Choroid plexus epithelial cell (primary cell): ENCODE measurements around the gene FERMT2.

Experiments used
- DNase-seq: peaks from one replicate; pipeline ENCODE4 v3.0.0-alpha.2; 2010; ENCODE audit warnings: low read depth
- H3K4me3 ChIP-seq: 2 replicates; pipeline ENCODE4 v1.5.1; 2011; ENCODE audit warnings: low read depth, mild to moderate bottlenecking, control low read depth, low read length, moderate library complexity
- TF ChIP-seq, protein P1 (sequence below): conservative IDR thresholded peaks from 2 replicates; pipeline ENCODE4 v1.5.1; 2011; ENCODE audit warnings: low read depth, mild to moderate bottlenecking, control low read depth, inconsistent platforms, low read length, moderate library complexity

FERMT2 gene

DNA sequence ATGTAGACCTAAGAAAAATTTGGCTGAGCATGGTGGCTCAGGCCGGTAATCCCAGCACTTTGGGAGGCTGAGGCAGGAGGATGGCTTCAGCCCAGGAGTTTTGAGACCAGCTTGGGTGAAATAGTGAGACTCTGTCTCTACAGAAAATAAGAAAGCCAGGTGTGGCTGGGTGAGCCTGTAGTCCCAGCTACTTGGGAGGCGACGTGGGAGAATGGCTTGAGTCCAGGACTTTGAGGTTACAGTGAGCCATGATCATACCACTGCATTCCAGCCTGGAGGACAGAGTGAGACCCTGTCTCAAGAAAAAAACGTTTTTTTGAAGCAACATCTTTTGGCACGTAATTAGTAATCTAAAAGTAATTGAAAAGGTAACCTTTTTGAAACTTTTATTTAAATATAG, 70.9 kb downstream of the FERMT2 start:
- TF ChIP-seq, protein P1, sequence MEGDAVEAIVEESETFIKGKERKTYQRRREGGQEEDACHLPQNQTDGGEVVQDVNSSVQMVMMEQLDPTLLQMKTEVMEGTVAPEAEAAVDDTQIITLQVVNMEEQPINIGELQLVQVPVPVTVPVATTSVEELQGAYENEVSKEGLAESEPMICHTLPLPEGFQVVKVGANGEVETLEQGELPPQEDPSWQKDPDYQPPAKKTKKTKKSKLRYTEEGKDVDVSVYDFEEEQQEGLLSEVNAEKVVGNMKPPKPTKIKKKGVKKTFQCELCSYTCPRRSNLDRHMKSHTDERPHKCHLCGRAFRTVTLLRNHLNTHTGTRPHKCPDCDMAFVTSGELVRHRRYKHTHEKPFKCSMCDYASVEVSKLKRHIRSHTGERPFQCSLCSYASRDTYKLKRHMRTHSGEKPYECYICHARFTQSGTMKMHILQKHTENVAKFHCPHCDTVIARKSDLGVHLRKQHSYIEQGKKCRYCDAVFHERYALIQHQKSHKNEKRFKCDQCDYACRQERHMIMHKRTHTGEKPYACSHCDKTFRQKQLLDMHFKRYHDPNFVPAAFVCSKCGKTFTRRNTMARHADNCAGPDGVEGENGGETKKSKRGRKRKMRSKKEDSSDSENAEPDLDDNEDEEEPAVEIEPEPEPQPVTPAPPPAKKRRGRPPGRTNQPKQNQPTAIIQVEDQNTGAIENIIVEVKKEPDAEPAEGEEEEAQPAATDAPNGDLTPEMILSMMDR = no peak
- DNase-seq = peak; percentile 55
- no peak overlapping the region for H3K4me3 ChIP-seq

DNA sequence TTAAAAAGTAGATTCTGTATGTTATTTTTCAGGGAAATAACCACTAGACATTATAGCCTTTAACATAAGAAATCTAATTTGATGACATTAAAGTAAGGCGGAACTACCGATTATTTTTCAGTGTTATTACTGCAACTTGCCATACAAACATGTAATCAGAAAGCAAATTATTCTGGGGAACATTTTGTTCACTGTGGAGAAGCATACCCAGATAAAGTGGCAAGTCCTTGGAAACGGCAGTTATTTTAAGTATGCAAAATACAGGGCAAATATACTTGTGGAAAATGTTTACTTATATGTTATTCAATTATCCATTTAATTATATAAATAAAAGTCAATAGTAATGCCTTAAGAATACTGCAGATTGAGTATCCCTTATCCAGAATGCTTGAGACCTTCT, 71.9 kb downstream of the FERMT2 start:
- TF ChIP-seq, protein P1 = no peak
- no peak for DNase-seq
- no peak overlapping the region for H3K4me3 ChIP-seq

DNA sequence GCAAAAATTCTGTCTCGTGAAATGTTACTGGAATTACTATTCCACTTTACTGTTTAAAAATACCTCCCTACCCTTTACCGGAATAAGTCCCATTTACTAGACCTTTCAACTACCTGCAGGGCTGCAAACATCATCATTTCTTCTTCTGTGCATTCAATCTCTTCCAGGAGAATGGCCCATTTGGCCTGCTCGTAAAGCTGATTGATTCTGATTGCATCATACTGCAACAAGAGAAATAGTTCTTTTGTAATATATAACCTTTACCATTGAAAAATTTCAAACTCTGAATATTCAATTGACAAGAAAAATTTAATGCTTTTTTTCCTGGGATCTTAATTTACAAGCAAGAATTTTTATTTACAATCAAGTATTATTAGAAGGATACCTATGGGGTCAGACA, 72.4 kb downstream of the FERMT2 start:
- no peak for DNase-seq
- TF ChIP-seq, protein P1 = no peak
- no peak overlapping the region for H3K4me3 ChIP-seq

DNA sequence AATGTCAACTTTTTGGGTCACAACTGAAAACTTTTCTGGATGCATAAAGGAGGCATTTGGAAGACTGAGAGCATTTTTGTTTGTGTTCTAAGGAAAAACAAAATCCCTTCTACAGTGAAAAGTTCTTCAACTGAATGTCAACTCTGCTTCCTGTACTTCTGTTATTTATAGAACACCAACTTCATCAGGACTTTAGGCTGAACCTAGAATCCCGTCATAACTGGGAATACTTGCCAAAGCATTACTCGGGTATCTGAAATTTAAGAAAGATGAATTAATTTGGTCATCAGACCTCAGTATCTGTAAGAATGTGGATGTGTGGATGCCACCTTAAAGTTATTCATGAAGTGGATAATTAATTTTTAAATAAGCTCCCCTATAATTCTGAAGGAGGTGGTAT, 73.2 kb downstream of the FERMT2 start:
- DNase-seq = peak; percentile 76
- H3K4me3 ChIP-seq = no peak overlapping the region
- TF ChIP-seq, protein P1 = no peak

DNA sequence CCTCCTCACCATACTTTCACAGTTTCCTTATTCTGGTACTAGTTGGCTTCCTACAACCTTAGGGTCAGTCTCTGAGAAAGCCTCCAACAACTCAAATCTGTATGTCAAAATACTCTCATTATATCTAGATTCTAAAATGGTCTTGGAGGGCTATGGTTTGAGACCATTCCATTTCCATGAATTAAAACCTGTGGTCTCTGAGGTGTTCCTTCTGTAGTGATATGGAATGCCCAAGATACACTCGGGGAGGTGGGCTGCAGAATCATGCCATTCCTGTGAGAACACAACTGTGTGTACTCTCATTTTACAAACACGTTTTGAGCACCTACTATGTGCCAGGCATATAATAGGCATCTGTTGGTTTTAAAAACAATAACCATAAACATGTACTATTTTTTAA, 74.0 kb downstream of the FERMT2 start:
- DNase-seq = peak; percentile 44
- no peak overlapping the region for H3K4me3 ChIP-seq
- TF ChIP-seq, protein P1 = no peak

DNA sequence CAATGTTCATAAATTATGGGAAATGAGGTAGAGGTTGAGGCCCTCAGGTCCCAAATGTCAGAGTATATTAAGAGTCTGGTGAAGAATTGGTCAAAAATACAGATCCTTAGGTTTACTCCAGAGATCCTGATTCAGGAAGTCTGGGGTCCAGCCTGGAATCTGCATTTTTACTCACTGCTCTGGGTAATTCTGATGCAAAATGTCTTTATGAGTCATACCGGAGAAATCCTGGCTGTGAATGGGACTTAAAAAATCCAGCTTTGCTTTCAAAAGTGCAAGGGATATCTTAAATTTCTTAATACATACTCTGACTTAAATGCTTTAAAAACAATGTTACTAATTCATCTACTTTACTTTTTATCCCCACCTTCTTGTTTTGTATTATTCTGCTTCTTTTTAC, 74.5 kb downstream of the FERMT2 start:
- no peak overlapping the region for H3K4me3 ChIP-seq
- TF ChIP-seq, protein P1 = no peak
- DNase-seq = peak; percentile 64

DNA sequence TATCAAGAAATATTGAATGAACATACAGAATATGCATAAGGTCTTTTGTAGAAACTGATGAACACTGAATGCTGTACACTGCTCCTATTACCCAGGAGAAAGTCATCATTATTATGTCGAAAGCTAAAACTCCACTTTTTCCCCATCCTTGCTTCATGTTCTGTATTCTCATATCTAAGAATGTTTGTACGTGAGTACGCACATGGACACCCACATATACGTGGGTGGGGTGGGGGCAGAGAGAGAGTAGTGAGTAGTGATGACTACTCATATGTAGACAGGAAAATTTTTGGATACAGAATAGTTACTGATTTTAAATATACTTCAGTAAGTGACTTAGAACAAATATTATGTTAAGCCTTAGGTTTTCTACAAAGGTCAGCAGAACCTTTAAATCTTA, 75.1 kb downstream of the FERMT2 start:
- no peak for DNase-seq
- TF ChIP-seq, protein P1 = no peak
- no peak overlapping the region for H3K4me3 ChIP-seq
